Activated T-helper 1 cell treated with anti-CD3 and anti-CD28 coated beads, Interleukin-12 subunit alpha, Interleukin-12 subunit beta, Interleukin-2, Interleukin-4 antibody, amounts not matched to agents 30 ng/mL and 10 ng/mL and 1 ng/mL, durations not matched to agents 14 hours and 24 hours and 36 hours (primary cell): ENCODE measurements around the gene REPS1. TPM values are rescaled to one million over a fixed set of nuclear protein-coding genes. Genes with fewer than 3 reads are reported as not detected.
"Not testable (repeated sequence)": the region's sequence is repeated elsewhere in the genome, so short reads cannot be mapped to it uniquely, and the experiment has no call there.

ENCODE experiments used
- DNase-seq: peaks from one replicate; pipeline ENCODE4 v3.0.0; 2021; ENCODE audit warnings: low spot score
- H3K27ac Mint-ChIP-seq: one replicate; pipeline ENCODE4 v1.8.0; 2021; ENCODE audit warnings: mild to moderate bottlenecking, mixed read lengths
- H3K27me3 Mint-ChIP-seq: one replicate; pipeline ENCODE4 v1.8.0; 2022; ENCODE audit warnings: mild to moderate bottlenecking, moderate library complexity, mixed read lengths; ENCODE audit not compliant: insufficient read depth
- H3K36me3 Mint-ChIP-seq: one replicate; pipeline ENCODE4 v1.8.0; 2021; ENCODE audit warnings: low read depth, mixed read lengths
- H3K4me1 Mint-ChIP-seq: one replicate; pipeline ENCODE4 v1.8.0; 2021; ENCODE audit warnings: low read depth, mixed read lengths
- H3K4me3 Mint-ChIP-seq: one replicate; pipeline ENCODE4 v1.8.0; 2021; ENCODE audit warnings: mild to moderate bottlenecking, moderate library complexity, mixed read lengths
- H3K9me3 Mint-ChIP-seq: one replicate; pipeline ENCODE4 v1.8.0; 2021; ENCODE audit warnings: mixed read lengths
- intact Hi-C: fragments of 100-400 bp; cut with micrococcal nuclease; formaldehyde crosslinking; loops from one replicate; pipeline ENCODE4 v1.15.1; 2024
- total RNA-seq: library from RNA; stranded (reverse); gene quantifications from 2 replicates; pipeline ENCODE4 v1.2.3, GENCODE V29; 2022

Gene REPS1, protein sequence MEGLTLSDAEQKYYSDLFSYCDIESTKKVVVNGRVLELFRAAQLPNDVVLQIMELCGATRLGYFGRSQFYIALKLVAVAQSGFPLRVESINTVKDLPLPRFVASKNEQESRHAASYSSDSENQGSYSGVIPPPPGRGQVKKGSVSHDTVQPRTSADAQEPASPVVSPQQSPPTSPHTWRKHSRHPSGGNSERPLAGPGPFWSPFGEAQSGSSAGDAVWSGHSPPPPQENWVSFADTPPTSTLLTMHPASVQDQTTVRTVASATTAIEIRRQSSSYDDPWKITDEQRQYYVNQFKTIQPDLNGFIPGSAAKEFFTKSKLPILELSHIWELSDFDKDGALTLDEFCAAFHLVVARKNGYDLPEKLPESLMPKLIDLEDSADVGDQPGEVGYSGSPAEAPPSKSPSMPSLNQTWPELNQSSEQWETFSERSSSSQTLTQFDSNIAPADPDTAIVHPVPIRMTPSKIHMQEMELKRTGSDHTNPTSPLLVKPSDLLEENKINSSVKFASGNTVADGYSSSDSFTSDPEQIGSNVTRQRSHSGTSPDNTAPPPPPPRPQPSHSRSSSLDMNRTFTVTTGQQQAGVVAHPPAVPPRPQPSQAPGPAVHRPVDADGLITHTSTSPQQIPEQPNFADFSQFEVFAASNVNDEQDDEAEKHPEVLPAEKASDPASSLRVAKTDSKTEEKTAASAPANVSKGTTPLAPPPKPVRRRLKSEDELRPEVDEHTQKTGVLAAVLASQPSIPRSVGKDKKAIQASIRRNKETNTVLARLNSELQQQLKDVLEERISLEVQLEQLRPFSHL
- 69.6 and 74.6 TPM in 2 replicates for total RNA-seq

DNA sequence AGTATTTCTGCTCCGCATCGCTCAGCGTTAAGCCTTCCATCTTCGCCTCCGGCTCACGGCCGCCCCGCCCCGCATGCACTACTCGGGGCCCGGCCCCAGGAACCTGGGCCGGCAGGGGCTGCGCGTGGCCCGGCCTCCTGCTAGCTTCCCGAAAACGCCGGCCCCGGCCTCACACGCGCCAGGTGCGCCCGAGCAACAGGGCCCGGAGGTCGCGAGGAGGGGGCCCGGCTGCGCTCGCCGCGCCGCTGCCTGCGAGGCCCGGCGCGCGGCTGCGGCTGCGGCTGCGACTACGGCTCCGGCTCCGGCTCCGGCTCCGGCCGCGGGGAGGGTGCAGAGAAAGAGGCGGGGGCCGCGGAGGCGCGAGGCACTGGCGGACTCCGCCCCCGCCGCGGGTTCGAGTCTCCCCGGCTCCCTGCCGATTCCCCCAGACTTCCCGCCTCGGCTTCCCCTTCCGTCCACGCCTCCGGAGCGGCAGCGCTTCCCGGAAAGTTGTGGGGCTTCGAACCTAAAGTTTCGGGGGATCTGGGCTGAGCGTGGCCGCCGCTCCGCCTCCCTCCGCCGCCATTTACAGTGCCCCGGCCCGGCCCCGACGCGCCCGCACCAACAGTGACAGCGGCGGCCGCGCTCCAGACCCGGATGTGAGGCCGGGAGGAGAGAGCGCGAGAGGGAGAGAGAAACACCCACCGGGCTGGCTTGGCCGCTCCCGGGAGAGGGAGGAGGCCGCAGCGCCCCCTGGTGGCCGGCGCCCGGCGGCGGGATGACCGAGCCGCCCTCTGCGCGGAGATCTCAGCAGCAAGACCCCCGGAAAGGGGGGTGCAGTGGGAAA is at the start of gene REPS1:
TSS of gene REPS1 (minus strand) at position 611 of the 826 bp plus-strand sequence. CDS start at position 40, 571 bp downstream.
- intact Hi-C loops = loop anchor here (1.0 to 5.0 kb wide), 11 partner anchors 17 to 377 kb away; partner anchors contain the start of genes ABRACL and CCDC28A
- H3K36me3 Mint-ChIP-seq = no peaks in the 10 kb centered on the region
- no peaks in the 10 kb centered on the region for H3K27me3 Mint-ChIP-seq
- peak within 1 kb of the TSS; percentile 89 for H3K4me3 Mint-ChIP-seq
- peak; percentile 88 for DNase-seq
- H3K27ac Mint-ChIP-seq = peak within 1 kb of the TSS; percentile 92
- no peaks in the 10 kb centered on the region for H3K9me3 Mint-ChIP-seq
- peaks cover 7% of the 10 kb centered on the region for H3K4me1 Mint-ChIP-seq

- H3K27ac Mint-ChIP-seq = peak overlapping the region; percentile 88
- DNase-seq = no peak
- H3K27me3 Mint-ChIP-seq = no peaks in the 10 kb centered on the region
- intact Hi-C loops = no loop called here
- H3K4me1 Mint-ChIP-seq = peaks cover 25% of the 10 kb centered on the region
- peaks cover 50% of the 10 kb centered on the region for H3K36me3 Mint-ChIP-seq
- H3K9me3 Mint-ChIP-seq = no peaks in the 10 kb centered on the region
- H3K4me3 Mint-ChIP-seq = peak overlapping the region; percentile 20
Observed at GRCh38 chr6:139037490-139037889, 49.4 kb upstream of the REPS1 start.

- Mint-ChIP-seq H3K27me3 (no peaks in the 10 kb centered on the region), H3K27ac (no peak overlapping the region), H3K9me3 (no peaks in the 10 kb centered on the region), H3K4me1 (peaks cover 33% of the 10 kb centered on the region), H3K4me3 (no peak overlapping the region), H3K36me3 (peaks cover 17% of the 10 kb centered on the region)
- no peak for DNase-seq
- intact Hi-C loops = no loop called here
Observed at GRCh38 chr6:139030228-139030963, 42.3 kb upstream of the REPS1 start.

- Mint-ChIP-seq H3K27me3 (no peaks in the 10 kb centered on the region), H3K4me1 (peaks cover 33% of the 10 kb centered on the region), H3K36me3 (peaks cover 13% of the 10 kb centered on the region), H3K9me3 (no peaks in the 10 kb centered on the region), H3K27ac (no peak overlapping the region), H3K4me3 (no peak overlapping the region)
- intact Hi-C loops = loop anchor here (1.0 to 5.0 kb wide), 9 partner anchors 71 to 345 kb away; partner anchors contain the start of genes CITED2 and TXLNB
- DNase-seq = peak; percentile 22
Observed at GRCh38 chr6:139029470-139030227, 41.6 kb upstream of the REPS1 start.

- H3K9me3 Mint-ChIP-seq = no peaks in the 10 kb centered on the region
- intact Hi-C loops = loop anchor here (1.0 to 5.0 kb wide), 13 partner anchors 41 to 346 kb away; partner anchors contain the start of genes CCDC28A, CITED2, REPS1 and TXLNB
- peak within 1 kb of the TSS; percentile 93 for H3K4me3 Mint-ChIP-seq
- peak; percentile 73 for DNase-seq
- H3K36me3 Mint-ChIP-seq = peaks cover 10% of the 10 kb centered on the region
- peaks cover 29% of the 10 kb centered on the region for H3K4me1 Mint-ChIP-seq
- peak within 1 kb of the TSS; percentile 82 for H3K27ac Mint-ChIP-seq
- H3K27me3 Mint-ChIP-seq = no peaks in the 10 kb centered on the region
Observed at GRCh38 chr6:139028658-139029469, 40.8 kb upstream of the REPS1 start, which contains the start of gene ABRACL. ABRACL (plus strand) TSS chr6:139028745; CDS start chr6:139034161, 5,416 bp downstream.

- peak overlapping the region; percentile 93 for H3K4me3 Mint-ChIP-seq
- no peaks in the 10 kb centered on the region for H3K9me3 Mint-ChIP-seq
- H3K27ac Mint-ChIP-seq = peak overlapping the region; percentile 82
- peaks cover 23% of the 10 kb centered on the region for H3K4me1 Mint-ChIP-seq
- intact Hi-C loops = loop anchor here (1.0 to 5.0 kb wide), 12 partner anchors 40 to 347 kb away; partner anchors contain the start of genes CCDC28A, CITED2, REPS1 and TXLNB
- no peaks in the 10 kb centered on the region for H3K27me3 Mint-ChIP-seq
- no peak for DNase-seq
- H3K36me3 Mint-ChIP-seq = peaks cover 4% of the 10 kb centered on the region
Observed at GRCh38 chr6:139028215-139028657, 40.2 kb upstream of the REPS1 start.

DNA sequence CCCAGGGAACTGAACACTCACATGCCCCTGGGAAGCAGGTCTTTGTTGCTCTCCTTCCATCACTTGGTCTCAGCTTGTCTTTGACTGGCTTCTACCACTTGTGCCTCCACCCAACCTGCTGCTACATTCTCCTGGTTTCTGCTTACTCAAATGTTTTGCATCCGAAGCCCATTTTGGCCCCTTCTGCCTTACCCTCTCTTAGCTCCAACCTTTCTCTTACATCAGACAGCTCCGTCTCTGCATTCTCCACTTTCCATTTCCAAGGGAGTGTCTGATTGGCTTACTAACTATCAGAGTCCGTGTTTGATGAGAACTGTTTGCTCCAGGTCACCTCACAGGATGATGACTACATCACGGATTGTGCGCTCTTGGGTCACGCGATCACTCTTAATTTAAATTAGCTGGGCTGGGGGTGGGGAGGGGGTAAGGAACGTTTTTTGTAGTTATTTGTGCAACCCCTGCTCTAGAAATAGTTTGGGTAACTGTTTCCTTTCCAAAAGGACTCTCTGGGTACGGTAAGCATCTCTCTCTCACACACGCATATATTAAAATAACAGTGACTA is 39.6 kb upstream of the REPS1 start:
- H3K4me3 Mint-ChIP-seq = peak overlapping the region; percentile 93
- peak; percentile 7 for DNase-seq
- H3K4me1 Mint-ChIP-seq = peaks cover 20% of the 10 kb centered on the region
- no peaks in the 10 kb centered on the region for H3K27me3 Mint-ChIP-seq
- peaks cover 2% of the 10 kb centered on the region for H3K36me3 Mint-ChIP-seq
- peak overlapping the region; percentile 82 for H3K27ac Mint-ChIP-seq
- intact Hi-C loops = loop anchor here (1.0 to 5.0 kb wide), 12 partner anchors 39 to 347 kb away; partner anchors contain the start of genes CCDC28A, CITED2, REPS1 and TXLNB
- no peaks in the 10 kb centered on the region for H3K9me3 Mint-ChIP-seq

DNA sequence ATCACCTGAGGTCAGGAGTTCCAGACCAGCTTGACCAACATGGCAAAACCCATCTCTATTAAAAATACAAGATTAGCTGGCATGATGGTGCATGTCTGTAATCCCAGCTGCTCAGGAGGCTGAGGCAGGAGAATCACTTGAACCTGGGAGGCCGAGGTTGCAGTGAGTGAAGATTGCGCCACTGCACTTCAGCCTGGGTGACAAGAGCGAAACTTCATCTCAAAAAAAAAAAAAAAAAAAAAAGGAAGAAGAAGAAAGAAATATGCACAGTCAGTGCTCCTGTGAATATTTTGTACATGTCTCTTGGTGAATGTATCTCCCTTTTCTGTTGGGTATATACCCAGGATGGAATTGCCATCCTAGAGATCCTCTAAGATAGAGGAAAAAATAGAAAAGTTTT is 37.4 kb upstream of the REPS1 start:
- not testable (repeated sequence) for H3K27me3 Mint-ChIP-seq, DNase-seq, H3K4me3 Mint-ChIP-seq, H3K36me3 Mint-ChIP-seq, H3K9me3 Mint-ChIP-seq, H3K27ac Mint-ChIP-seq
- H3K4me1 Mint-ChIP-seq = peaks cover 15% of the 10 kb centered on the region
- intact Hi-C loops = loop anchor here (5.0 kb wide), 2 partner anchors 102 to 333 kb away; no protein-coding TSS in a partner anchor

- Mint-ChIP-seq H3K27me3 (no peaks in the 10 kb centered on the region), H3K4me1 (no peaks in the 10 kb centered on the region), H3K27ac (no peak overlapping the region), H3K4me3 (no peak overlapping the region), H3K36me3 (peaks cover 1% of the 10 kb centered on the region), H3K9me3 (no peaks in the 10 kb centered on the region)
- DNase-seq = no peak
- intact Hi-C loops = no loop called here
Observed at GRCh38 chr6:139020689-139021088, 32.6 kb upstream of the REPS1 start.

DNA sequence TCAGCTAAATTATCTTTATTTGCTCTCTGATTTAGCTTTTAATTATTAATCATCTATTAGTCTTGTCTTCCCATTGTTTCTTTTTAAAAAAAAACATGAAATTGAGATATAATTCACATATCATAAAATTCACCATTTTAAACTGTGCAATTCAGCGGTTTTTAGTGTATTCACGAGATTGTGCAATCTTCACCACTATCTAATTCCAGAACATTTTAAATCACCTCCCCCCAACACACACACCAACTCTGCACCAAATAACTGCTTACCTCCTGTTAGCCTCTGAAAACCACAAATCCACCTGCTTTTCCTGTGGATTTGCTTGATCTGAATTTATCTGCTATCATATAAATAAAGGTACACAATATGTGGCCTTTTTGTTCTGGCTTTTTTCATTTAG is 31.7 kb upstream of the REPS1 start:
- H3K4me1 Mint-ChIP-seq = no peaks in the 10 kb centered on the region
- H3K36me3 Mint-ChIP-seq = peaks cover 1% of the 10 kb centered on the region
- no peaks in the 10 kb centered on the region for H3K9me3 Mint-ChIP-seq
- peaks cover 2% of the 10 kb centered on the region for H3K27me3 Mint-ChIP-seq
- H3K4me3 Mint-ChIP-seq = no peak overlapping the region
- no peak for DNase-seq
- intact Hi-C loops = no loop called here
- H3K27ac Mint-ChIP-seq = no peak overlapping the region
